CD4-positive, alpha-beta T cell treated with Interleukin-2 at 100 ng/mL for 4 hours (primary cell): ENCODE data around the gene RARS2.
"Not testable (repeated sequence)": the region's sequence is repeated elsewhere in the genome, so short reads cannot be mapped to it uniquely, and the experiment has no call there.

Experiments used
- DNase-seq: peaks from one replicate; pipeline ENCODE4 v3.0.0-alpha.2; 2020; ENCODE audit warnings: low spot score

Gene RARS2

DNA sequence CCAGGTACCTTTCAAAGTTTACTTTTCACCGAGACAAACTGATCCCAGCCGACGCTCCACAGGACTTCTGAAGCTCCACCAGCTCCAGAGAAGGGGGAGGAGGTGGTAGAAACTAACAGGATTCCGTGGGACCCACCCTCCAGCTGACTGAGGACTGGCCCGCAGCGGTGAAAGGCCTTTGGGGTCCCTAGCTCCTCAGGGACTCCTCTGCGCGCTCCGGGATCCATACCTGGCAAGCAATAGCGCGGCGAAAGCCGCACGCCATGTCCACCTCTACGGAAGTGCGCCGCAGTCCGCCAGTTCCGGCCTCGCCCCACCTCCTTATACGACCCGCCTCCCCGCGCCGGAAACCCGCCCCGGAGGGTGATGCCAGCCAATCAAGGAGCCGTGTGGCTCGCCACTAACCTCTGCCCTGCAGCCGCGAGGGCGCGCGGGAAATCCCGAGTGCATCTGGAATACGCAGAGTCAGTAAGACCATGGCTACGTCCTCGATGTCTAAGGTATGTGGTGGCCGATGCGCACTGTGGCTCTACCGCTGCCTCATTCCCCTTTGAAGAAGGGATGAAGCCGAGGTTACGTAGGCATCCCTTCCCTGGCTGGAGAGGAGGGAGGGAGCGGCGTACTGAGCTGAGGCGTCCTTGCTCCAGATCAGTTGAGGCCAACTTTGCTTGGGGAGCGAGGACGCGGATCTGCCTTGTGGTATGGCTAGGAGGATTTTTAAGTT lies at the start of gene RARS2, which contains the start of gene ORC3:
RARS2 (minus strand) TSS at position 295 of the 724 bp plus-strand sequence; CDS start at position 265, 30 bp downstream.
ORC3 (plus strand) TSS at position 443 of the 724 bp plus-strand sequence; CDS start at position 477, 34 bp downstream.
- DNase-seq, result peak; percentile 95

- DNase-seq, result no peak
Observed at GRCh38 chr6:87639373-87639772, 49.6 kb upstream of the RARS2 start.

DNA sequence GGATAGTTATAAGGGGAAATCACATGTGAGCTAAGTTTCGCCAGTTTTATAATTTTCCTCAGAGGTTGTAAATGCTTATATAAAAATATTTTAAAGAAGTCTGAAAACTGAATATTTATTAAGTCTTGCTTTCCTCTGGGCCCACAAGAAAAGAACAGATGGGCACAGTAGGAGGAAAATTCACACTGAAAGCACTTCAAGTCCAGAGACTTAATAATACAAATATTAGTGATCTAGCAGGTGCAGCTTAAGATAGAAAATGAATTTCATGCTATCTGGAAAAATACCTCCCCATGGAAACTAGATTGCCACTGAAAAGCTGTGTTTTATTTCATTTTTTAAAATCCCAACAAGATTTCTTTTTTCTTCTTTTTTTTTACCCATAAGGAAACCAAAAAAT lies 47.3 kb upstream of the RARS2 start:
- DNase-seq, result no peak

DNA sequence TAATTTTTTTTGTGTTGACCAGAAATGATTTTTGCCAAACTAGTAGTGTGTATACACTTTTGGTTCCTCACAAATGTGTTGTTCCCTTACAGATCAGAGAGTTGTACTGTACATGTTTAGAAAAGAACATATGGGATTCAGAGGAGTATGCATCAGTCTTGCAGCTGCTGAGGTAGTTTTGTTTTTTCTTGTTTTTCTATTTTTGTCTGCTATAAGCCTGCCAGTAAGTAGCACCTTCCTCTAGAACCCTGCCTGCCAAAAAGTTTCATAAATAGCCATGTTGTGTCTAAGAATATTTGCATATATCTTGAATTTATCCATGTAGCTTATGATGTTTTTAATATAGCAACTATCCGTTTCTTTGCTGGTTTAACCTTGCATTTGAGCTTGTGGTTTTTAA lies 46.5 kb upstream of the RARS2 start:
- no peak for DNase-seq

DNA sequence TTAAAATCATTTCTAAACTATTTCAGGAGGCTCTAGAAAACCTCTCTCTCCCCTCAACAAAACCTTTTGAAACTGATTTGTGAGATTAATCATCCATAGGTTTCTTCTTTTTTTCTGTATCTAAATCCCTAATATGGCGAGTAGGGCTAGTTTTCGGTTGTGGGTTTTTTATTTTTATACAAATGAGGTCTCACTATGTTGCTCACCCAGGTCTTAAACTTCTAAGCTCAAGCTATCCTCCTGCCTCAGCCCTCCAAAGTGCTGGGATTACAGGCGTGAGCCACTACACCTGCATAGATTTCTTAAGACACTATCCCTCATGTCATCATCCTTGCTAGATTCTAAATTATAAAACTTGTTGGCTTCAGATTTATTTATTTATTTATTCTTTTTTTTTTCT lies 44.1 kb upstream of the RARS2 start:
- DNase-seq, result no peak

DNA sequence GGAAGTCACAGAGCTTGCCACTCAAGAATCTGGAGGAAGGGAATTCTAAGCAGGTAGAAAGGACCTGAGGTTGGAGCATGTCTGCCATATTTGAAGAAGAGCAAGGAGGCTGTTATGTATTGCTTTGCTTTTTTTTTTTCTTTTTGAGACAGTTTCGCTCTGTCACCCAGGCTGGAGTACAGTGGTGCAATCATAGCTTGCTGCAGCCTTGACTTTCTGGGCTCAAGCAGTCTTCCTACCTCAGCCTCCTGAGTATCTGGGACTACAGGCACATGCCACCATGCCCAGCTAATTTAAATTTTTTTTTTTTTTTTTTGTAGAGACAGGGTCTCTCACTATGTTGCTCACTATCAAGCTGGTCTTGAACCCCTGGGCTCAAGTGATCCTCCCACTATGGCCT lies 41.0 kb upstream of the RARS2 start:
- DNase-seq, result no peak

DNA sequence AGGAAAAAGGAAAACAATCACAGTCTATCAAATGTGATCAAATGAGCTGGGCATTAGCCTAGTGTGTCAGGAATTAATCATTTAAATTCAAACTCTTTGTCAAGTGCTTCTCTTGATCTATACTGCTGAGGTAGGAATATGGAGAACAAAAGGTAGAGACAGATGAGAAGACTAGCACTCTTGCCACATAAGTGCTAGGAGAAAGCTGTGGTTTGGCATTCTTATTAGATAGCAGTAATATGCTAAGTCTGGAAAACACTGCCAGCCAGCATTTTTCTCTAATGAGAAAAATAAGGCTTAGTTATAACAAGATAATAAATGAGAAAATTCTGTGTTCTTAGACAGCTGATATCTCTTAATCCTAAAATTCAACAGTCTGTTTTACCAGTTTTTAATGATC lies 39.1 kb upstream of the RARS2 start:
- DNase-seq, result no peak

DNA sequence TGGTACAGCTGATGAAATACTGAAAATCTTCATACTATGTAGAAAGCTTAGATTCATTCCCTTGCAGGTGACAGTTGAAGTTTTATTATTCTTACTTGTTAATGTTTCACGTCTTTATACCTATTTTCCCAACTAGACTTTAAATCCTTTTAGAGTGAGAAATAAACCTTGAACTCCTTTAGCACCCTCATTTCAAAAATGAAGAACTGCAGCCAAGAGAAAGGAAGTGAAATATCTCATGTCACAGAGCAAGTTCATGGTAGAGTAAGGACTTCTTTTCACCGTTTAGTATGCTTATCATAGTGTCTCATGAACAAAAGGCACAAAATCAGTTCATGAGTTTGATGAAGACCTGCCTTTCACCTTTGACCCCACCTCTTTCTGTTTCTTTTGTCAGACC lies 38.6 kb upstream of the RARS2 start:
- DNase-seq, result no peak

- no peak for DNase-seq
Observed at GRCh38 chr6:87623248-87623647, 33.5 kb upstream of the RARS2 start.

- no peak for DNase-seq
Observed at GRCh38 chr6:87618531-87618930, 28.7 kb upstream of the RARS2 start.

DNA sequence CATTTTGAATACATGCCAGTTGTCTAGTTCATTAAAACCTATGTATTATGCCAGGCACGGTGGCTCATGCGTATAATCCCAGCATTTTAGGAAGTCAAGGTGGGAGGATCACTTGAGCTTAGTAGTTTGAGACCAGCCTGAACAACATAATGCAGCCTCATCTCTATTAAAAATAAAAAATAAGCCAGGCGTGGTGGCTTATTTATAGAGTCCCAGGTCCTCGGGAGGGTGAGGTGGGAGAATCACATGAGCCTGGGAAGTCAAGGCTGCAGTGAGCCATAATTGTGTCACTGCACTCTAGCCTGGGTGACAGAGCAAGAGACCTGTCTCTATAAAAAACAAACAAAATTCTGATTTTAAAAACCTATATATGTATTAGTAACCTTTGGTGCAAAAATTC lies 27.6 kb upstream of the RARS2 start:
- DNase-seq, result no peak

- DNase-seq, result not testable (repeated sequence)
Observed at GRCh38 chr6:87613018-87613417, 23.2 kb upstream of the RARS2 start.

DNA sequence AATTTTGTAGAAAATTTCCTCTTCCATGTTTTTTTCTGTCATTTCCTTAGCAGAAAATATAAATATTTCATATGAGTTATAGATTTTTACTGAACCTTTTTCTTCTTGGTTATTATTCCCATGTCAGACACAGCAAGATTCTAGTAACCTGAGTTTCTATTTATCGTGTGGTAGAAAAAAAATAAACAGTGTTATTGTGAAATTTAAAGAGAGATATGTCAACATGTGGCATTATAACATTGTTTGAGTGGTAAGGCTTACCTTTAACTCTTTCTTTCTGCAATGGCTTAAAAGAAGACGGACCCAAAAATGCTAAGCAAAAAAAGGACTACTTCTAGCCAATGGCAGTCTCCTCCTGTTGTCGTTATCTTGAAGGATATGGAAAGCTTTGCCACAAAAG lies 19.0 kb upstream of the RARS2 start:
- DNase-seq, result no peak

- DNase-seq, result no peak
Observed at GRCh38 chr6:87606199-87606598, 16.4 kb upstream of the RARS2 start.

GRCh38 chr6:87600576-87600975 lies 10.8 kb upstream of the RARS2 start:
- no peak for DNase-seq

DNA sequence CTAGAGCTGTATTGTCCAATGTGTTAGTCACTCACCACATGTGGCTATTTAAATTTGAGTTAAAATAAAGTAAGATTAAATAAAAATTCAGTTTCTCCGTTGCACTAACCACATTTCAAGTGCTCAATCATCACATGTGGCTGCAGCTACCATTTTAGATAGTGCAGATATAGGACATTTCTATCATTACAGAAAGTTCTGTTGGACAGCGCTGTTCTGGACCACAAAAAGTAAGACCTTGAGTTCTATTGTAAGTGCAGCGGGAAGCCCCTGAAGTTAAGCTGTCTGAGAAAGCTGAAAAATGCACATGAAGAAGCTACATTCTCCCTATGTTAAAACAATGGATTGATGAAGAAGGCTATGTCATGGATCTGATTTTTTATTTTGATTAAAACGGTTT lies 1.2 kb upstream of the RARS2 start:
- no peak for DNase-seq

DNA sequence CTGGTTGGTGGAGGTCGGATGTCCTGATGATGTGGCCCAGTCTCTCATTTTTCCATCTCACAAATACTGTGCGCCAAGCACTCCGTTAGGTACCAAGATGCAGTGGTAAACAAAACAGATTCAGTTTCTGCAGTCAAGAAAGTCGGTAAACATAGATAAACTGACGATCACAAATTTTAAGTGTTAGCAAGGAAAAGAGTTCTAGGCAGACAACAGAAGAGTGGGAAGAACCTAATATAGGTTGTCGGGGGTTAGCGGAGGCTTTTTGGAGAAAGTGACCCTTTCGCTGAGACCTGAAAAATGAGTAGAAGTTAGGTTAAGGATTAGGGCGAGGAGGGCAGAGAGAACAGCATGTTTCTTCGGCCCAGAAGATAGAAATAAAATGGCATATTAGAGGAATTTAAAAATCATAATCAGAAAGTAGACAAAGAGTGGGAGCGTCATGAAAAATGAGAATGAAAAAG lies 662 bp upstream of the RARS2 start:
- no peak for DNase-seq

DNA sequence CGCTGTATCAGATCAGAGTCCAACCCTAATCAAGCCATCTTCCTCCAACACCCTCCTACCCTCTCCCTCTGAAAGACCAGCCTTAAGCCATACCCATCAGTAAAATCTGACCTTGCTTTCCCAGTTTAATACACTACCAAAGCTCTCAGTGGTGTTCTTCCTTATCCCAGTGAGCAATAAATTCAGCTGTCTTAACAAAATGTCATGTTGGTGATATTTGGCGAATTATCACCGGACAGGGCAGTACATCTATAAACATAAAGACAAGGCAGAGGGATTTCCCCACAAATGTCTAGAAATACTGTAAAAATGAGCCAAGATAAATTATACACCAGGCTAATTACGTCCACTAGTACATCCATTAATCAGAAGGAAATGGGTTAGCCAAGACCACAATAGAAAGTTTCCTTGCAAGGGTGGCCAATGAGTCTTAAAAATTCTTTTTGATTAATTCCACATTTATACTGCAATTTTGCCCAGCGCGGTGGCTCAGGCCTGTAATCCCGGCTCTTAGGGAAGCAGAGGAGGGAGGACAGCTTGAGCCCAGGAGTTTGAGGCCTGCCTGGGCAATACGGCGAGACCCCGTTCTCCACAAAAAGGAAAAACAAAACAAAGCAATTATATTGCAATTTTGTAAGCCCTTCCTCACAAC lies 905 bp downstream of the RARS2 start:
- no peak for DNase-seq

GRCh38 chr6:87586371-87587077 lies 3.3 kb downstream of the RARS2 start:
- no peak for DNase-seq

- DNase-seq, result no peak
Observed at GRCh38 chr6:87583822-87584221, 6.0 kb downstream of the RARS2 start.

GRCh38 chr6:87575423-87575822 lies 14.4 kb downstream of the RARS2 start:
- no peak for DNase-seq

DNA sequence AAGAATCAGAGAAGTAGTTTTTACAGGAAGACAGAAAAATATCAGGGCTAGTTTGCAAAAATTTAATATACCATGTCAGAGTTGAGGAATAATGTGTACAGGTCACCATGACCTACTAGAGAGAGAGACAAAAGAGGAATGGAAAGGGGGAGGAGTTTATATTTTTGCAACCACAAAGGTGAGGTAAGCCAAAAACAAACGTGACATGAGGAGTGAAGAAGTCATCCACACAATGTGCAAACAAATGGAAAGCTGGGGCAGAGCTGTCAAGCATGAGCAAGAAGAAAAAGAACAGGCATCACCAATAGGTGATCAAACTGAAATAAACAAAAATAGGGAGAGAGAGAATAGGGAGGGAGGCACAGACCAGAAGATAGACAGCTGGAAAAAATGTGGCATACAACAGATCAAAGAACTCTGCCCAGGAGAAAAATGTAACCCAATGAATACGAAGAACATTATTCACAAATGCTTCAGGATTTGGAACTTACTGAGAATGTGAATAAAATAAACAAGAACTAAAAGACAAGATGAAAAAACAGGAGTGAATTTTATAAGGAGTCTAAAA lies 15.5 kb downstream of the RARS2 start:
- peak; percentile 45 for DNase-seq
